Stimulated activated CD4-positive, alpha-beta T cell treated with anti-CD3 and anti-CD28 coated beads, Interleukin-15, amount 100 ng/mL, for 24 hours (primary cell): ENCODE results near the gene ACKR1.

Experiments
- DNase-seq: peaks from one replicate; pipeline ENCODE4 v3.0.0-alpha.2; 2020

The ACKR1 gene

DNA sequence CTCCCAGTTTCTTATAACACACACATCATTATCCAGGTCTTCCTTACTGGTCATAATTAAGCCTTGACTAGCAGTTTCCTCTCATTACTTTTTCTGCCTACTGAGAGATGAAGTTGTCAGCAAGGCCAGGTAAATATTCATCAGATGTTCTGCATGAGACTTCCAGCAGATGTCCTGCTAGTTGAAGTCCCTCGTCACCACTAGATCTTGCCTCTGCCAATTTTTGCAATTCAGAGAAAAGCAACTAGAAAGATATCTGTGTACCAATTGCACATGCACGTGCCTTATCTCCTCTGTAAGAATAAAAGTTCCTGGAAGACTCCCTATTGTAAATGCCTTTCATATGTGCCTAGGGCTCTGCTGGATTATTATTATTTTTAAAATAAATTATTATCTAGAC lies 18.3 kb downstream of the ACKR1 start:
- DNase-seq, result no peak

DNA sequence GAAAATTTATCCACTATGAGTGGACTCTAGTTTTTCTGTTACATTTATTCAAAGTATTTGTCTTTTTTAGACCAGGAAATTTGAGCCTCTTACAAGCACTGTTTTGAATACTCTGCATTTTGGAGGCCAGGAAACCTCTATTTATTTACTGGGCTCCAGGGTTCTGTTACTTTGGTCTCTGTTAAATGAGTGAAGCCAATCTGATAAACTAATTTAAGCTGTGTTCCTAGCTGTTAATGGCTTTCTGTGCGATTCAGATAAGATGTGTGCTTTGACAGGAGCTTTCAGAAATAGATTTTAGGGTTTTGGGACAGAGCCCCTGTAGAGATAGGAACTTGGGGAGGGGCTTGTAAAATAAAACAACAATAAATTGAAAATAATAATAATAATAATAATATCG lies 23.9 kb downstream of the ACKR1 start:
- DNase-seq, result no peak

- DNase-seq, result no peak
These were observed 24.7 kb downstream of the ACKR1 start for GRCh38 chr1:159229260-159229885.

GRCh38 chr1:159229896-159230295 lies 25.2 kb downstream of the ACKR1 start:
- no peak for DNase-seq

- DNase-seq, result no peak
These were observed 35.0 kb downstream of the ACKR1 start for GRCh38 chr1:159239551-159240220.

DNA sequence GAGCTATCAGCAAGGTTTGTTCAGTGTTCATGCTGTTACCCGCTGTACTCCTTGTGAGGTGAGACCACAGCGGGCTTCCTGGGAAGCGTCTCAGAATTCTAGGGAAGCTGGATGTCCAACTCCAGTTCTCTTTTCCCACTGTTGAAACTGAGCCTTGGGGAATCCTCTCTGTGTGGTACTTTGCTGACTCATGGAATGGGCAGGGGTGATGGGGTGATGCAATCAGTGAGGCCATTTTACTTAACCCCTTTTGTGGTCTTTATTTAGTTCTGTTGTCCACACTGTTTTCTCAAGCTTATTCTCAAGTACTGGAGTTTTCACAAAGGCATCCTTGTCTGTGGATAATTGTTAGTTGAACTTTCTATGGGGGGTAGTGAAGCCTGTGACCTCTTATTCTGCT lies 42.6 kb downstream of the ACKR1 start:
- DNase-seq, result no peak

- DNase-seq, result no peak
These were observed 43.6 kb downstream of the ACKR1 start for GRCh38 chr1:159248311-159248710.

DNA sequence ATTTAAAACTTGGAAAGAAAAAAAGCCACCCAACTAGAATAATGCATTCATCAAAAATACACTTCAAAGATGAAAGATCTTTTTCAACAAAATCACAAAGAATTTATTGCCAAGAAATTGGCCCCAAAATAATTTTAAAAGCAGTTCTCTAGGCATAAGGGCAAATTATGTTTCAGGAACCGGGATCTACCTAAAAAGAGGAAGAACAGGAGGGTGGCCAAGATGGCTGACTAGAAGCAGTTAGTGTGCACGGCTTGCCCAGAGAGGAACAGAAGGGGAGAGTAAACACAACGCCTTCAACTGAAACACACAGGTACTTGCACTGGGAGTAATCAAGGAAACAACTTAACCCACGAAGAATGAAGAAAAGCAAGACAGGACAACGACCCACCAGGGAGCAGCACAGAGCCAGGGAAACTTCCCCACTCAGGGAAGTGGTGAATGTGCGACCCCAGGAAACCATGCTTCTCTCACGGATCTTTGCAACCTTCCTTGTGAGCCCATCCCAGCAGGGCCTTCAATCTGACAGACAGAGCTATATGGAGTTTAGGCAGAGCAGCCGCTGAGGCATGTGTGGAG lies 46.1 kb downstream of the ACKR1 start:
- no peak for DNase-seq
